RWPE2 (cell line): ENCODE results near the gene XCL2.

Experiments
- ATAC-seq: fragments of 200-7000 bp; cut with Tn5 transposase; 3 replicates; pipeline ENCODE4 v1.9.1; 2021; ENCODE audit warnings: low read depth
- DNase-seq: peaks from one replicate; pipeline ENCODE4 v3.0.0-alpha.2; 2020; ENCODE audit warnings: low spot score
- H3K27ac ChIP-seq: fragments of 450-650 bp; 2 replicates; pipeline ENCODE4 v1.5.1; 2017; ENCODE audit warnings: mild to moderate bottlenecking; ENCODE audit not compliant: poor library complexity, severe bottlenecking
- H3K27me3 ChIP-seq: fragments of 250-450 bp; sonication (Bioruptor Pico); 2 replicates; pipeline ENCODE4 v1.5.1; 2021; ENCODE audit warnings: mild to moderate bottlenecking, moderate library complexity; ENCODE audit not compliant: insufficient read depth, poor library complexity, severe bottlenecking
- H3K36me3 ChIP-seq: fragments of 250-450 bp; sonication (Bioruptor Pico); 2 replicates; pipeline ENCODE4 v1.5.1; 2020; ENCODE audit warnings: low read depth, mild to moderate bottlenecking, moderate library complexity
- H3K4me1 ChIP-seq: fragments of 250-450 bp; sonication (Bioruptor Pico); 2 replicates; pipeline ENCODE4 v1.5.1; 2021; ENCODE audit warnings: mild to moderate bottlenecking, moderate library complexity; ENCODE audit not compliant: insufficient read depth, poor library complexity, severe bottlenecking
- H3K4me3 ChIP-seq: fragments of 250-450 bp; sonication (Bioruptor Pico); 2 replicates; pipeline ENCODE4 v1.5.1; 2021; ENCODE audit warnings: mild to moderate bottlenecking, moderate library complexity; ENCODE audit not compliant: severe bottlenecking
- H3K9me3 ChIP-seq: fragments of 250-450 bp; sonication (Bioruptor Pico); 2 replicates; pipeline ENCODE4 v1.5.1; 2021; ENCODE audit warnings: mild to moderate bottlenecking, moderate library complexity; ENCODE audit not compliant: severe bottlenecking
- CTCF ChIP-seq: fragments of 450-650 bp; IDR thresholded peaks from one replicate; pipeline ENCODE4 v1.5.1; 2017; ENCODE audit warnings: mild to moderate bottlenecking, moderate library complexity; ENCODE audit not compliant: poor library complexity, severe bottlenecking

Gene XCL2

GRCh38 chr1:168535536-168535935 is 8.3 kb downstream of the XCL2 start:
- ATAC-seq (no peak), DNase-seq (no peak)
- H3K27me3 ChIP-seq, result no peaks in the 10 kb centered on the region
- H3K4me3 ChIP-seq, result no peak overlapping the region
- no peak for TF ChIP-seq CTCF
- no peak overlapping the region for H3K27ac ChIP-seq
- no peaks in the 10 kb centered on the region for H3K4me1 ChIP-seq
- H3K9me3 ChIP-seq, result no peaks in the 10 kb centered on the region
- H3K36me3 ChIP-seq, result no peaks in the 10 kb centered on the region

- Histone ChIP-seq H3K27me3 (no peaks in the 10 kb centered on the region), H3K4me3 (no peak overlapping the region), H3K27ac (no peak overlapping the region), H3K36me3 (no peaks in the 10 kb centered on the region), H3K4me1 (no peaks in the 10 kb centered on the region), H3K9me3 (no peaks in the 10 kb centered on the region)
- no peak for ATAC-seq
- no peak for TF ChIP-seq CTCF
- DNase-seq, result no peak
Observed at GRCh38 chr1:168531615-168532345, 12.0 kb downstream of the XCL2 start.

- H3K36me3 ChIP-seq, result no peaks in the 10 kb centered on the region
- DNase-seq (no peak), ATAC-seq (no peak)
- H3K27me3 ChIP-seq, result no peaks in the 10 kb centered on the region
- TF ChIP-seq CTCF, result no peak
- H3K9me3 ChIP-seq, result no peaks in the 10 kb centered on the region
- no peak overlapping the region for H3K27ac ChIP-seq
- no peak overlapping the region for H3K4me3 ChIP-seq
- H3K4me1 ChIP-seq, result no peaks in the 10 kb centered on the region
Observed at GRCh38 chr1:168529518-168529917, 14.3 kb downstream of the XCL2 start.

- H3K36me3 ChIP-seq, result no peaks in the 10 kb centered on the region
- H3K4me1 ChIP-seq, result no peaks in the 10 kb centered on the region
- no peaks in the 10 kb centered on the region for H3K27me3 ChIP-seq
- DNase-seq (no peak), ATAC-seq (no peak)
- peaks cover 5% of the 10 kb centered on the region for H3K9me3 ChIP-seq
- H3K4me3 ChIP-seq, result no peak overlapping the region
- TF ChIP-seq CTCF, result no peak
- no peak overlapping the region for H3K27ac ChIP-seq
Observed at GRCh38 chr1:168521401-168522000, 22.3 kb downstream of the XCL2 start.

GRCh38 chr1:168520832-168521231 is 23.0 kb downstream of the XCL2 start:
- ATAC-seq, result no peak
- Histone ChIP-seq H3K9me3 (peaks cover 5% of the 10 kb centered on the region), H3K4me3 (no peak overlapping the region), H3K4me1 (no peaks in the 10 kb centered on the region), H3K36me3 (no peaks in the 10 kb centered on the region), H3K27me3 (no peaks in the 10 kb centered on the region), H3K27ac (no peak overlapping the region)
- DNase-seq, result no peak
- TF ChIP-seq CTCF, result no peak
